T follicular helper cell (primary cell): ENCODE data around the gene NRXN2.

Experiments
- DNase-seq: peaks from one replicate; pipeline ENCODE4 v3.0.0-alpha.2; 2020; ENCODE audit warnings: low read depth

The NRXN2 gene

GRCh38 chr11:64649291-64649697, 73.7 kb downstream of the NRXN2 start:
- no peak for DNase-seq

GRCh38 chr11:64648551-64648950, 74.4 kb downstream of the NRXN2 start:
- no peak for DNase-seq

- no peak for DNase-seq
These were observed 75.8 kb downstream of the NRXN2 start for GRCh38 chr11:64647019-64647779.

- DNase-seq, result no peak
These were observed 78.2 kb downstream of the NRXN2 start for GRCh38 chr11:64644647-64645275.

GRCh38 chr11:64643920-64644646, 78.9 kb downstream of the NRXN2 start:
- DNase-seq, result no peak

GRCh38 chr11:64643256-64643881, 79.6 kb downstream of the NRXN2 start:
- DNase-seq, result no peak

GRCh38 chr11:64642871-64643255, 80.1 kb downstream of the NRXN2 start:
- DNase-seq, result no peak

GRCh38 chr11:64642418-64642735, 80.6 kb downstream of the NRXN2 start:
- DNase-seq, result no peak

- DNase-seq, result no peak
These were observed 81.2 kb downstream of the NRXN2 start for GRCh38 chr11:64641596-64642417.

- no peak for DNase-seq
These were observed 83.1 kb downstream of the NRXN2 start for GRCh38 chr11:64639885-64640284.

- no peak for DNase-seq
These were observed 84.2 kb downstream of the NRXN2 start for GRCh38 chr11:64638829-64639228.

GRCh38 chr11:64638018-64638665, 84.9 kb downstream of the NRXN2 start:
- DNase-seq, result no peak

GRCh38 chr11:64637334-64638017, 85.5 kb downstream of the NRXN2 start:
- no peak for DNase-seq

- no peak for DNase-seq
These were observed 89.3 kb downstream of the NRXN2 start for GRCh38 chr11:64633555-64634159.

GRCh38 chr11:64632654-64633053, 90.3 kb downstream of the NRXN2 start:
- DNase-seq, result no peak

GRCh38 chr11:64632237-64632636, 90.8 kb downstream of the NRXN2 start:
- DNase-seq, result no peak

GRCh38 chr11:64631675-64632074, 91.3 kb downstream of the NRXN2 start:
- DNase-seq, result no peak

- DNase-seq, result no peak
These were observed 93.0 kb downstream of the NRXN2 start for GRCh38 chr11:64629796-64630562.

GRCh38 chr11:64629103-64629502, 93.9 kb downstream of the NRXN2 start:
- DNase-seq, result no peak
